ENCODE results near the gene RAB43. TPM values are rescaled to one million over a fixed set of nuclear protein-coding genes. Genes with fewer than 3 reads are reported as not detected.

The RAB43 gene
- total RNA-seq, 6 experiments from 2014 or later = 17.1 to 28.0 (median 22.0) TPM

GRCh38 chr3:129132097-129132866 lies 10.7 kb upstream of the RAB43 start:
- Mint-ChIP-seq H3K4me1 (ENCODE audit: low read depth) (no peaks in the 10 kb centered on the region), H3K9me3 (no peaks in the 10 kb centered on the region), H3K4me3 (no peak overlapping the region), H3K27me3 (ENCODE audit: insufficient read depth) (no peaks in the 10 kb centered on the region), H3K27ac (no peak overlapping the region), H3K36me3 (ENCODE audit: low read depth) (peaks cover 24% of the 10 kb centered on the region)
- TF ChIP-seq CTCF (IDR thresholded peaks at IDR 0.05) = no peak
- DNase-seq = no peak

GRCh38 chr3:129131465-129132088 lies 10.0 kb upstream of the RAB43 start:
- Mint-ChIP-seq H3K4me3 (no peak overlapping the region), H3K27ac (no peak overlapping the region), H3K9me3 (no peaks in the 10 kb centered on the region), H3K27me3 (ENCODE audit: insufficient read depth) (no peaks in the 10 kb centered on the region), H3K36me3 (ENCODE audit: low read depth) (peaks cover 24% of the 10 kb centered on the region), H3K4me1 (ENCODE audit: low read depth) (no peaks in the 10 kb centered on the region)
- no peak for DNase-seq
- TF ChIP-seq CTCF (IDR thresholded peaks at IDR 0.05) = no peak

GRCh38 chr3:129130291-129130813 lies 8.7 kb upstream of the RAB43 start:
- H3K9me3 Mint-ChIP-seq = no peaks in the 10 kb centered on the region
- H3K27me3 Mint-ChIP-seq (ENCODE audit: insufficient read depth) = no peaks in the 10 kb centered on the region
- no peaks in the 10 kb centered on the region for H3K4me1 Mint-ChIP-seq (ENCODE audit: low read depth)
- no peak overlapping the region for H3K27ac Mint-ChIP-seq
- no peak overlapping the region for H3K4me3 Mint-ChIP-seq
- DNase-seq = no peak
- TF ChIP-seq CTCF (IDR thresholded peaks at IDR 0.05) = no peak
- peaks cover 24% of the 10 kb centered on the region for H3K36me3 Mint-ChIP-seq (ENCODE audit: low read depth)

GRCh38 chr3:129128357-129129155 lies 7.0 kb upstream of the RAB43 start:
- no peak overlapping the region; the same call in 1 of the 2 replicates for H3K4me3 Mint-ChIP-seq
- peaks cover 20% of the 10 kb centered on the region for H3K36me3 Mint-ChIP-seq (ENCODE audit: low read depth)

More at GRCh38 chr3:129128357-129129155, 7.0 kb upstream of the RAB43 start:
- Mint-ChIP-seq H3K4me1 (ENCODE audit: low read depth) (peaks cover 3% of the 10 kb centered on the region), H3K27me3 (ENCODE audit: insufficient read depth) (no peaks in the 10 kb centered on the region), H3K27ac (no peak overlapping the region), H3K9me3 (no peaks in the 10 kb centered on the region)
- DNase-seq = no peak
- TF ChIP-seq CTCF (IDR thresholded peaks at IDR 0.05) = no peak
